ENCODE results near the gene CNPY1. TPM values are rescaled to one million over a fixed set of nuclear protein-coding genes. Genes with fewer than 3 reads are reported as not detected.

Gene CNPY1
- total and polyA plus RNA-seq, 9 of the 15 experiments (the other 6 are each of a cell fraction or from before 2014, with no cell fraction given), result not detected

DNA sequence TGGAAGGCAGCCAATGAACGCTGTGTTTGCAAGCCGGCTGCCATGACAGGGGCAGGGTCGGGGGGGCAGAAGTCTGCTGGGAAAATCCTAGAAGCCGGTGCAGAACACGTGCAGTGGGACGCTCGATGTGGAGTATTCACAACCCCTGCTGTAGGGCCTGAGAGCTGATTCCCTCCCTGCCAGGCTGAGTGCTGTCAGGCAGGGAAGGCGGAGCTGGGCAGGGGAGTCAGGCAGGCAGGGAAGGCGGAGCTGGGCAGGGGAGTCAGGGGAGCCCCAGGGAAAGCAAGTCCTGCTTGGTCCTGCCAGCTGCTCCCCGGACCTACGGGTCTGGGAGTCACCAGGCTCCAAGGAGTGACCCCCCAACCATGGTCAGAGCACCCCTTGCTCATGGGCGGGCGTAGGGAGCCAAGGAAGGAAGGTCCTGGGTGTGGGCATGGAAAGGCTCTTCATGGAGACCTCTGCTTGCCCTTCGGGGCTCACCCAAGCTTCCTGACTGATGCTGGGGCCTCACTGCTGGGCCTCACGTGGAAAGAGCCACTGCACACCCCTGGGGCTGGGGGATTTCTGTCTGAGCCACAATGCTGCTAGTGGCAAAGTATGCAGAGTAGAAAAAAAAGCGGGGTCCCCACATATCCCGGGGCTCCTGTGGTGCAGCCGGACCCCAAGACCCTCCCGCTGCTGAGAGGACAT, 4.2 kb downstream of the CNPY1 start:
- intact Hi-C loops (cut with micrococcal nuclease), result no loop called here

More for the DNA sequence above, 4.2 kb downstream of the CNPY1 start:
- Histone ChIP-seq H3K4me1 (replicated peaks in 1 of 2; ENCODE audit: control insufficient read depth in 2 of 2, insufficient read depth in 2 of 2, low read length in 2 of 2) (no peaks in the 10 kb centered on the region; a peak in 1 of 5 replicates), H3K4me3 (no peak overlapping the region), H3K9ac (ENCODE audit: insufficient read depth in 1 of 2, low read depth in 2 of 2, low read length in 2 of 2) (no peak overlapping the region; a peak in 1 of 4 replicates), H3K79me2 (ENCODE audit: control insufficient read depth, insufficient read depth, low read length) (no peaks in the 10 kb centered on the region), H3K9me3 (replicated peaks; ENCODE audit: control insufficient read depth, insufficient read depth, low read depth, low read length) (no peaks in the 10 kb centered on the region), H3K9me1 (ENCODE audit: control insufficient read depth, insufficient read depth, low read length) (no peaks in the 10 kb centered on the region), H2AFZ (ENCODE audit: low read depth, low read length) (no peak overlapping the region), H3K4me2 (ENCODE audit: insufficient read depth, low read length) (no peak overlapping the region), H4K20me1 (replicated peaks; ENCODE audit: control insufficient read depth, insufficient read depth, low read length) (peaks cover 22% of the 10 kb centered on the region), H3K27ac (ENCODE audit: extremely low read depth, low read depth, low read length) (no peak overlapping the region), H3K36me3 (ENCODE audit: control insufficient read depth, insufficient read depth, low read length) (no peaks in the 10 kb centered on the region), H3K27me3 (ENCODE audit: control insufficient read depth in 2 of 2, insufficient read depth in 2 of 2, low read length in 2 of 2) (peaks cover 75 to 85% of the 10 kb centered on the region in 2 experiments)
- no TSS peak for BruUV-seq (replicated peaks)
- ChIA-PET POLR2A (no interaction called here), CTCF (ENCODE audit: low intra/inter-chr PET ratio) (no interaction called here)
- ATAC-seq, result no peak
- FAIRE-seq, result no peak
- in situ Hi-C loops (cut with MboI), result loop anchor here (10.0 kb wide), 1 partner anchor 617 kb away; no protein-coding TSS in a partner anchor
- DNase-seq (ENCODE audit: extremely low read depth in 1 of 4, low spot score in 3 of 4), result no peak
- TF ChIP-seq ZNF324 (CRISPR knock-in tag; IDR thresholded peaks at IDR 0.05), result no peak
- no peak for TF ChIP-seq HMG20B (CRISPR knock-in tag; IDR thresholded peaks at IDR 0.05)
- no peak for TF ChIP-seq RBM25 (IDR thresholded peaks at IDR 0.05; ENCODE audit: low read depth, low read length, severe bottlenecking)
- TF ChIP-seq GATA2 (CRISPR knock-in tag; IDR thresholded peaks at IDR 0.05), result no peak
- TF ChIP-seq, protein P1, sequence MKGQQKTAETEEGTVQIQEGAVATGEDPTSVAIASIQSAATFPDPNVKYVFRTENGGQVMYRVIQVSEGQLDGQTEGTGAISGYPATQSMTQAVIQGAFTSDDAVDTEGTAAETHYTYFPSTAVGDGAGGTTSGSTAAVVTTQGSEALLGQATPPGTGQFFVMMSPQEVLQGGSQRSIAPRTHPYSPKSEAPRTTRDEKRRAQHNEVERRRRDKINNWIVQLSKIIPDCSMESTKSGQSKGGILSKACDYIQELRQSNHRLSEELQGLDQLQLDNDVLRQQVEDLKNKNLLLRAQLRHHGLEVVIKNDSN (CRISPR knock-in tag; IDR thresholded peaks at IDR 0.05), result no peak
- no peak for TF ChIP-seq TCF3 (CRISPR knock-in tag; IDR thresholded peaks at IDR 0.05)
- TF ChIP-seq, protein P2, sequence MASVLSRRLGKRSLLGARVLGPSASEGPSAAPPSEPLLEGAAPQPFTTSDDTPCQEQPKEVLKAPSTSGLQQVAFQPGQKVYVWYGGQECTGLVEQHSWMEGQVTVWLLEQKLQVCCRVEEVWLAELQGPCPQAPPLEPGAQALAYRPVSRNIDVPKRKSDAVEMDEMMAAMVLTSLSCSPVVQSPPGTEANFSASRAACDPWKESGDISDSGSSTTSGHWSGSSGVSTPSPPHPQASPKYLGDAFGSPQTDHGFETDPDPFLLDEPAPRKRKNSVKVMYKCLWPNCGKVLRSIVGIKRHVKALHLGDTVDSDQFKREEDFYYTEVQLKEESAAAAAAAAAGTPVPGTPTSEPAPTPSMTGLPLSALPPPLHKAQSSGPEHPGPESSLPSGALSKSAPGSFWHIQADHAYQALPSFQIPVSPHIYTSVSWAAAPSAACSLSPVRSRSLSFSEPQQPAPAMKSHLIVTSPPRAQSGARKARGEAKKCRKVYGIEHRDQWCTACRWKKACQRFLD (CRISPR knock-in tag; IDR thresholded peaks at IDR 0.05), result no peak
- TF ChIP-seq, protein P3, sequence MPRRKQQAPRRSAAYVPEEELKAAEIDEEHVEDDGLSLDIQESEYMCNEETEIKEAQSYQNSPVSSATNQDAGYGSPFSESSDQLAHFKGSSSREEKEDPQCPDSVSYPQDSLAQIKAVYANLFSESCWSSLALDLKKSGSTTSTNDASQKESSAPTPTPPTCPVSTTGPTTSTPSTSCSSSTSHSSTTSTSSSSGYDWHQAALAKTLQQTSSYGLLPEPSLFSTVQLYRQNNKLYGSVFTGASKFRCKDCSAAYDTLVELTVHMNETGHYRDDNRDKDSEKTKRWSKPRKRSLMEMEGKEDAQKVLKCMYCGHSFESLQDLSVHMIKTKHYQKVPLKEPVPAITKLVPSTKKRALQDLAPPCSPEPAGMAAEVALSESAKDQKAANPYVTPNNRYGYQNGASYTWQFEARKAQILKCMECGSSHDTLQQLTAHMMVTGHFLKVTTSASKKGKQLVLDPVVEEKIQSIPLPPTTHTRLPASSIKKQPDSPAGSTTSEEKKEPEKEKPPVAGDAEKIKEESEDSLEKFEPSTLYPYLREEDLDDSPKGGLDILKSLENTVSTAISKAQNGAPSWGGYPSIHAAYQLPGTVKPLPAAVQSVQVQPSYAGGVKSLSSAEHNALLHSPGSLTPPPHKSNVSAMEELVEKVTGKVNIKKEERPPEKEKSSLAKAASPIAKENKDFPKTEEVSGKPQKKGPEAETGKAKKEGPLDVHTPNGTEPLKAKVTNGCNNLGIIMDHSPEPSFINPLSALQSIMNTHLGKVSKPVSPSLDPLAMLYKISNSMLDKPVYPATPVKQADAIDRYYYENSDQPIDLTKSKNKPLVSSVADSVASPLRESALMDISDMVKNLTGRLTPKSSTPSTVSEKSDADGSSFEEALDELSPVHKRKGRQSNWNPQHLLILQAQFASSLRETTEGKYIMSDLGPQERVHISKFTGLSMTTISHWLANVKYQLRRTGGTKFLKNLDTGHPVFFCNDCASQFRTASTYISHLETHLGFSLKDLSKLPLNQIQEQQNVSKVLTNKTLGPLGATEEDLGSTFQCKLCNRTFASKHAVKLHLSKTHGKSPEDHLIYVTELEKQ (CRISPR knock-in tag; IDR thresholded peaks at IDR 0.05), result no peak
- no peak for TF ChIP-seq SMAD4 (CRISPR knock-in tag; conservative IDR thresholded peaks at IDR 0.05)
- 4% methylated on average over 19 of the region's 19 CpGs for WGBS (ENCODE audit: insufficient coverage, low coverage, missing lambda C conversion rate)

Measured in K562 (cell line).